ENCODE results near the gene NPC1L1.

NPC1L1 gene

GRCh38 chr7:44541028-44541869, at the start of gene NPC1L1:
Gene NPC1L1, minus strand, starts transcription at chr7:44541330. Its CDS starts 71 bp downstream, at chr7:44541259.
- DNase-seq (ENCODE audit: low spot score) = no peak
- TF ChIP-seq CTCF (IDR thresholded peaks at IDR 0.05) = no peak
- no peak within 1 kb of the TSS for H3K4me3 ChIP-seq
- no peak within 1 kb of the TSS for H3K27ac ChIP-seq

GRCh38 chr7:44590910-44591309, 49.8 kb upstream of the NPC1L1 start:
- Histone ChIP-seq H3K4me3 (no peak overlapping the region), H3K27ac (no peak overlapping the region)
- DNase-seq (ENCODE audit: low spot score) = no peak
- no peak for TF ChIP-seq CTCF (IDR thresholded peaks at IDR 0.05)

GRCh38 chr7:44587843-44588711, 46.9 kb upstream of the NPC1L1 start:
- H3K27ac ChIP-seq = no peak overlapping the region
- TF ChIP-seq CTCF (IDR thresholded peaks at IDR 0.05) = peak; percentile 39
- no peak for DNase-seq (ENCODE audit: low spot score)
- H3K4me3 ChIP-seq = no peak overlapping the region

- H3K27ac ChIP-seq = peak overlapping the region; percentile 85 to 99
- peak overlapping the region; percentile 76 for H3K4me3 ChIP-seq
- DNase-seq (ENCODE audit: low spot score) = no peak
- TF ChIP-seq CTCF (IDR thresholded peaks at IDR 0.05) = no peak
Observed at GRCh38 chr7:44583146-44583865, 42.2 kb upstream of the NPC1L1 start.

GRCh38 chr7:44581879-44582603, 40.9 kb upstream of the NPC1L1 start, which contains the start of gene TMED4:
Gene TMED4, minus strand, starts transcription at chr7:44582231. Its CDS starts 25 bp downstream, at chr7:44582206.
- no peak for TF ChIP-seq CTCF (IDR thresholded peaks at IDR 0.05)
- Histone ChIP-seq H3K4me3 (peak within 1 kb of the TSS; percentile 76), H3K27ac (peak within 1 kb of the TSS; percentile 85 to 99)
- DNase-seq (ENCODE audit: low spot score) = peak; percentile 99

All from coronary artery (tissue), 2 donors.